HEK293T (cell line): ENCODE data around the gene SLC43A1.

Experiments used
- CTCF ChIA-PET: fragments of 350-600 bp; formaldehyde crosslinking; extraction: SDS; loops from one replicate; lab custom pipeline; 2021; ENCODE audit warnings: antibody characterized with exemption, inconsistent platforms; lab: Yijun Ruan, JAX
- POLR2A ChIA-PET: fragments of 350-600 bp; formaldehyde crosslinking; extraction: SDS; loops from one replicate; lab custom pipeline; 2020; ENCODE audit warnings: antibody characterized with exemption, inconsistent platforms; lab: Yijun Ruan, JAX
- DNase-seq: peaks from one replicate; pipeline ENCODE4 v3.0.0; 2012; ENCODE audit warnings: mixed read lengths; ENCODE audit errors: extremely low spot score
- ARNT ChIP-seq: fragments of 450-650 bp; IDR thresholded peaks from 2 replicates; pipeline ENCODE4 v1.6.1; 2017; ENCODE audit warnings: mild to moderate bottlenecking
- BHLHE40 ChIP-seq: fragments of 450-650 bp; IDR thresholded peaks from 2 replicates; pipeline ENCODE4 v1.6.1; 2016; ENCODE audit warnings: mild to moderate bottlenecking, moderate library complexity, borderline replicate concordance
- CTBP1 ChIP-seq: fragments of 450-650 bp; IDR thresholded peaks from 2 replicates; pipeline ENCODE4 v1.6.1; 2016; ENCODE audit warnings: borderline replicate concordance
- ELF4 ChIP-seq: fragments of 450-650 bp; IDR thresholded peaks from 2 replicates; pipeline ENCODE4 v1.6.1; 2017; ENCODE audit warnings: antibody characterized with exemption
- FOXA1 ChIP-seq: fragments of 450-650 bp; IDR thresholded peaks from 2 replicates; pipeline ENCODE4 v1.6.1; 2016; ENCODE audit warnings: mild to moderate bottlenecking
- FOXK2 ChIP-seq: fragments of 450-650 bp; IDR thresholded peaks from 2 replicates; pipeline ENCODE4 v1.6.1; 2016; ENCODE audit warnings: mild to moderate bottlenecking
- FOXM1 ChIP-seq: fragments of 450-650 bp; IDR thresholded peaks from 2 replicates; pipeline ENCODE4 v1.6.1; 2017; ENCODE audit warnings: mild to moderate bottlenecking, borderline replicate concordance
- HDGF ChIP-seq: fragments of 450-650 bp; IDR thresholded peaks from 2 replicates; pipeline ENCODE4 v1.6.1; 2017; ENCODE audit warnings: antibody characterized with exemption, borderline replicate concordance
- L3MBTL2 ChIP-seq: fragments of 450-650 bp; conservative IDR thresholded peaks from 2 replicates; pipeline ENCODE4 v1.6.1; 2016; ENCODE audit warnings: mild to moderate bottlenecking
- LEF1 ChIP-seq: fragments of 450-650 bp; IDR thresholded peaks from 2 replicates; pipeline ENCODE4 v1.6.1; 2017; ENCODE audit warnings: mild to moderate bottlenecking, borderline replicate concordance
- NFRKB ChIP-seq: fragments of 450-650 bp; IDR thresholded peaks from 2 replicates; pipeline ENCODE4 v1.6.1; 2016; ENCODE audit warnings: mild to moderate bottlenecking, moderate library complexity
- SP1 ChIP-seq: fragments of 450-650 bp; IDR thresholded peaks from 2 replicates; pipeline ENCODE4 v1.6.1; 2017
- SUZ12 ChIP-seq: fragments of 450-650 bp; IDR thresholded peaks from 2 replicates; pipeline ENCODE4 v1.6.1; 2016; ENCODE audit warnings: mild to moderate bottlenecking
- TARDBP ChIP-seq: fragments of 450-650 bp; IDR thresholded peaks from 2 replicates; pipeline ENCODE4 v1.6.1; 2016
- ZNF384 ChIP-seq: fragments of 450-650 bp; IDR thresholded peaks from 2 replicates; pipeline ENCODE4 v1.6.1; 2016
- TF ChIP-seq, protein P1 (sequence below): fragments of 450-650 bp; IDR thresholded peaks from 2 replicates; pipeline ENCODE4 v1.6.1; 2016

The SLC43A1 gene

DNA sequence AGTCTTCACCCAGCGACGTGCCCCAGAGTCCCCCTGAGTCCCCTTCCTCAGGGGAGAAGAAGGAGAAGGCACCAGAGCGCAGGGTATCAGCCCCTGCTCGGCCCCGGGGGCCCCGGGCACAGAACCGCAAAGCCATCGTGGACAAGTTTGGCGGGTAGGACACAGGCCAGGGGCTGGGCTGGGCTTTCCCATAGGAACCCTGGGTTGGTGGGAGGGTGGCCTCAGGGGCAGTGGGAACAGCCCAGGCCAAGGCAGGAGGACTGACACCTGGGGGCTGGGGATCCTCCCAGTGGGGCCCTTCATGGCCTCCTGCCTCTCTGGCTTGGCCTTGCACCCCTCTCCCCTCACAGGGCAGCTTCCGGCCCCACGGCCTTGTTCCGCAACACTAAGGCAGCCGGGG lies 30.4 kb upstream of the SLC43A1 start:
- ChIA-PET CTCF (no interaction called here), POLR2A (no interaction called here)
- no peak for DNase-seq
- TF ChIP-seq HDGF (no peak), ZNF384 (no peak), SUZ12 (no peak), LEF1 (no peak), TARDBP (no peak), ARNT (no peak), CTBP1 (no peak), NFRKB (no peak), FOXK2 (no peak), L3MBTL2 (no peak), FOXM1 (no peak), ELF4 (no peak), FOXA1 (no peak), BHLHE40 (no peak)
- TF ChIP-seq, protein P1, sequence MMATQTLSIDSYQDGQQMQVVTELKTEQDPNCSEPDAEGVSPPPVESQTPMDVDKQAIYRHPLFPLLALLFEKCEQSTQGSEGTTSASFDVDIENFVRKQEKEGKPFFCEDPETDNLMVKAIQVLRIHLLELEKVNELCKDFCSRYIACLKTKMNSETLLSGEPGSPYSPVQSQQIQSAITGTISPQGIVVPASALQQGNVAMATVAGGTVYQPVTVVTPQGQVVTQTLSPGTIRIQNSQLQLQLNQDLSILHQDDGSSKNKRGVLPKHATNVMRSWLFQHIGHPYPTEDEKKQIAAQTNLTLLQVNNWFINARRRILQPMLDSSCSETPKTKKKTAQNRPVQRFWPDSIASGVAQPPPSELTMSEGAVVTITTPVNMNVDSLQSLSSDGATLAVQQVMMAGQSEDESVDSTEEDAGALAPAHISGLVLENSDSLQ, result no peak

GRCh38 chr11:57544566-57544965 lies 29.1 kb upstream of the SLC43A1 start:
- POLR2A ChIA-PET, result no interaction called here
- TF ChIP-seq NFRKB, result no peak
- TF ChIP-seq SUZ12, result no peak
- no peak for TF ChIP-seq ARNT
- TF ChIP-seq BHLHE40, result no peak
- no peak for TF ChIP-seq L3MBTL2
- TF ChIP-seq SP1, result no peak
- CTCF ChIA-PET, result no interaction called here
- DNase-seq, result no peak

GRCh38 chr11:57543593-57543992 lies 28.1 kb upstream of the SLC43A1 start:
- CTCF ChIA-PET, result no interaction called here
- POLR2A ChIA-PET, result no interaction called here
- no peak for TF ChIP-seq BHLHE40
- TF ChIP-seq FOXA1, result no peak
- TF ChIP-seq ELF4, result no peak
- no peak for TF ChIP-seq SP1
- TF ChIP-seq FOXK2, result no peak
- TF ChIP-seq LEF1, result no peak
- TF ChIP-seq FOXM1, result no peak
- TF ChIP-seq SUZ12, result no peak
- TF ChIP-seq ZNF384, result no peak
- TF ChIP-seq CTBP1, result no peak
- no peak for TF ChIP-seq HDGF
- no peak for TF ChIP-seq ARNT
- TF ChIP-seq TARDBP, result no peak
- TF ChIP-seq, protein P1, result no peak
- TF ChIP-seq L3MBTL2, result no peak
- no peak for TF ChIP-seq NFRKB
- no peak for DNase-seq

DNA sequence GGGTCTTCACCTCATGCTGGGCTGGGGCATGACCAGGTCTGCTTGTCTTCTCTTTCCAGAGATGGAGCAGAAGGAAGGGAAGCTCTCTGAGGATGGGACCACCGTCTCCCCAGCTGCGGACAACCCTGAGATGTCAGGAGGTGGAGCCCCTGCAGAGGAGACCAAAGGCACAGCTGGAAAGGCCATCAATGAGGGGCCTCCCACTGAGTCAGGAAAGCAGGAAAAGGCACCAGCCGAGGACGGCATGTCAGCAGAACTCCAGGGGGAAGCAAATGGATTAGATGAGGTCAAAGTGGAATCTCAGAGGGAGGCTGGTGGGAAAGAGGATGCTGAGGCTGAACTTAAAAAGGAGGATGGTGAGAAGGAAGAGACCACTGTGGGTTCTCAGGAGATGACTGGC lies 27.1 kb upstream of the SLC43A1 start:
- no peak for DNase-seq
- TF ChIP-seq SUZ12 (no peak), FOXM1 (no peak), FOXK2 (no peak), CTBP1 (no peak)
- POLR2A ChIA-PET, result no interaction called here
- CTCF ChIA-PET, result interaction anchor here (1.4 kb wide), 1 partner anchor 98 kb away, joined by 5 read pairs; no protein-coding TSS in a partner anchor

DNA sequence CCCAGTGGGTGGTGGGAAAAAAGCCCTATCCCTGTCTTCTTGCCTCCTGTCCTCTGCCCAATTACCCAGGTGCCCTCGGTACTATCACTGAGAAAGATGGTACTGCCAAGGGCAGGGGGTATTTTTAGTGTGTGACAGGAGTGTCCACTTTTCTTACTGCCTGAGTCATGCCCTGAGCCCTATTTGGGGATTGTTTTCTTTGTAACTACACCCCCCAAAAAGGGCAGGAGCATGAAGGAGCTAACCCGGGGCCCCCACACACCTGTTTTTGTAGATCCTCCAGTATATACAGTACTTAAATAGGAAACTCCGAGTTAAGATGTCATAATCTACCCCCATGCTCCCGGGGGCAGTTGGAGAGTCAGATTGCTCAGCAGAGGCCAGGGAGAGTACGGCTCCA lies 25.7 kb upstream of the SLC43A1 start:
- POLR2A ChIA-PET, result no interaction called here
- CTCF ChIA-PET, result interaction anchor here (0.6 to 1.4 kb wide), 2 partner anchors 38 to 100 kb away, joined by 5 to 7 read pairs; no protein-coding TSS in a partner anchor
- TF ChIP-seq BHLHE40 (no peak), LEF1 (no peak), NFRKB (no peak), CTBP1 (no peak), HDGF (no peak), ZNF384 (no peak), FOXM1 (no peak), SP1 (no peak), FOXK2 (no peak), TARDBP (no peak), ELF4 (no peak), SUZ12 (no peak), L3MBTL2 (no peak), ARNT (no peak), FOXA1 (no peak)
- TF ChIP-seq, protein P1, result no peak
- no peak for DNase-seq

- CTCF ChIA-PET, result interaction anchor here (0.6 kb wide), 2 partner anchors 68 to 104 kb away, joined by 3 read pairs; no protein-coding TSS in a partner anchor
- TF ChIP-seq FOXK2, result no peak
- no peak for TF ChIP-seq ZNF384
- no peak for TF ChIP-seq FOXM1
- TF ChIP-seq SP1, result no peak
- no peak for TF ChIP-seq ELF4
- TF ChIP-seq HDGF, result no peak
- no peak for TF ChIP-seq BHLHE40
- TF ChIP-seq CTBP1, result no peak
- TF ChIP-seq SUZ12, result no peak
- TF ChIP-seq LEF1, result no peak
- no peak for TF ChIP-seq L3MBTL2
- no peak for TF ChIP-seq ARNT
- TF ChIP-seq, protein P1, result no peak
- TF ChIP-seq TARDBP, result no peak
- TF ChIP-seq FOXA1, result no peak
- TF ChIP-seq NFRKB, result no peak
- no peak for DNase-seq
- POLR2A ChIA-PET, result no interaction called here
Observed at GRCh38 chr11:57539342-57539741, 23.8 kb upstream of the SLC43A1 start.
